Neural cell (in vitro differentiated cells): ENCODE measurements around the gene GDF3. TPM values are rescaled to one million over a fixed set of nuclear protein-coding genes. Genes with fewer than 3 reads are reported as not detected.
"Not testable (repeated sequence)": the region's sequence is repeated elsewhere in the genome, so short reads cannot be mapped to it uniquely, and the experiment has no call there.

Experiments used
- H2AFZ ChIP-seq: fragments of 200-600, 300-800 bp; sonication (generic), shearing (Covaris generic); 2 replicates; pipeline ENCODE4 v1.6.0; 2014; ENCODE audit warnings: low read depth, mild to moderate bottlenecking, antibody characterized with exemption, low read length, moderate library complexity
- H3F3A ChIP-seq: fragments of 200-600 bp; shearing (Covaris generic); 2 replicates; pipeline ENCODE4 v1.6.1; 2016; ENCODE audit warnings: mild to moderate bottlenecking, moderate library complexity, mixed read lengths, antibody characterized with exemption, low read length; ENCODE audit not compliant: insufficient read depth, poor library complexity, severe bottlenecking
- H3K27ac ChIP-seq: fragments of 200-600, 300-800 bp; sonication (generic), shearing (Covaris generic); 2 replicates; pipeline ENCODE4 v1.5.1; 2014; ENCODE audit warnings: mild to moderate bottlenecking, low read length, moderate library complexity
- H3K27me3 ChIP-seq: fragments of 300-800, 200-600 bp; sonication (generic), shearing (Covaris generic); 2 replicates; pipeline ENCODE4 v1.6.0; 2014; ENCODE audit warnings: mild to moderate bottlenecking, low read depth, low read length, moderate library complexity; ENCODE audit not compliant: insufficient read depth
- H3K36me3 ChIP-seq: fragments of 300-800, 200-600 bp; sonication (generic), shearing (Covaris generic); 2 replicates; pipeline ENCODE4 v1.5.1; 2014; ENCODE audit warnings: mild to moderate bottlenecking, antibody characterized with exemption, low read length, moderate library complexity; ENCODE audit not compliant: insufficient read depth
- H3K4me2 ChIP-seq: fragments of 300-800, 200-600 bp; sonication (generic), shearing (Covaris generic); 2 replicates; pipeline ENCODE4 v1.6.0; 2014; ENCODE audit warnings: mild to moderate bottlenecking, low read length
- H3K4me3 ChIP-seq: fragments of 300-800, 200-600 bp; sonication (generic), shearing (Covaris generic); 2 replicates; pipeline ENCODE4 v1.5.1; 2014; ENCODE audit warnings: mild to moderate bottlenecking, low read length, moderate library complexity
- H3K79me2 ChIP-seq: fragments of 200-600 bp; shearing (Covaris generic); replicated peaks from 2 replicates; pipeline ENCODE4 v1.6.0; 2014; ENCODE audit warnings: mild to moderate bottlenecking, low read length, moderate library complexity; ENCODE audit not compliant: insufficient read depth
- H3K9ac ChIP-seq: fragments of 300-800, 200-600 bp; sonication (generic), shearing (Covaris generic); 2 replicates; pipeline ENCODE4 v1.6.1; 2016; ENCODE audit warnings: mild to moderate bottlenecking, low read length, mixed read lengths
- H3K9me2 ChIP-seq: fragments of 200-600 bp; shearing (Covaris generic); 2 replicates; pipeline ENCODE4 v1.6.1; 2016; ENCODE audit warnings: mild to moderate bottlenecking, low read length, mixed read lengths; ENCODE audit not compliant: insufficient read depth
- H3K9me3 ChIP-seq: fragments of 200-600, 300-800 bp; sonication (generic), shearing (Covaris generic); 2 replicates; pipeline ENCODE4 v1.6.1; 2016; ENCODE audit warnings: mild to moderate bottlenecking, mixed run types, low read length, moderate library complexity, mixed read lengths
- H4K20me1 ChIP-seq: fragments of 200-600 bp; shearing (Covaris generic); 2 replicates; pipeline ENCODE4 v1.6.1; 2016; ENCODE audit warnings: mild to moderate bottlenecking, mixed run types; ENCODE audit not compliant: insufficient read depth
- CTCF ChIP-seq: fragments of 450-650 bp; IDR thresholded peaks from 2 replicates; pipeline ENCODE4 v1.5.1; 2014; ENCODE audit warnings: antibody characterized with exemption, mild to moderate bottlenecking, moderate library complexity; ENCODE audit not compliant: poor library complexity, severe bottlenecking
- EP300 ChIP-seq: fragments of 450-650 bp; conservative IDR thresholded peaks from 2 replicates; pipeline ENCODE4 v1.6.1; 2014; ENCODE audit warnings: antibody characterized with exemption, mild to moderate bottlenecking, moderate library complexity; ENCODE audit not compliant: poor library complexity, severe bottlenecking
- EZH2 ChIP-seq: fragments of 200-600, 300-800 bp; shearing (Covaris generic), sonication (generic); IDR thresholded peaks from 2 replicates; pipeline ENCODE4 v1.6.1; 2014; ENCODE audit warnings: antibody characterized with exemption, low read length, borderline replicate concordance, mild to moderate bottlenecking; ENCODE audit not compliant: insufficient read depth, poor library complexity, severe bottlenecking
- MXI1 ChIP-seq: fragments of 450-650 bp; conservative IDR thresholded peaks from 2 replicates; pipeline ENCODE4 v1.6.1; 2014; ENCODE audit warnings: antibody characterized with exemption, mild to moderate bottlenecking; ENCODE audit not compliant: poor library complexity, severe bottlenecking
- POLR2AphosphoS5 ChIP-seq: IDR thresholded peaks from 2 replicates; pipeline ENCODE4 v1.6.1; 2012
- RAD21 ChIP-seq: fragments of 450-650 bp; conservative IDR thresholded peaks from 2 replicates; pipeline ENCODE4 v1.6.1; 2014; ENCODE audit warnings: antibody characterized with exemption, mild to moderate bottlenecking, moderate library complexity
- REST ChIP-seq: IDR thresholded peaks from 2 replicates; pipeline ENCODE4 v1.6.1; 2012; ENCODE audit warnings: borderline replicate concordance
- SMC3 ChIP-seq: fragments of 450-650 bp; conservative IDR thresholded peaks from 2 replicates; pipeline ENCODE4 v1.6.1; 2014; ENCODE audit warnings: antibody characterized with exemption, mild to moderate bottlenecking, moderate library complexity; ENCODE audit not compliant: poor library complexity
- TAF1 ChIP-seq: IDR thresholded peaks from 2 replicates; pipeline ENCODE4 v1.6.1; 2012; ENCODE audit warnings: low read depth
- polyA plus RNA-seq: library from polyadenylated mRNA; depleted of rRNA; stranded (reverse); fragments of >200 nt; gene quantifications from 2 replicates; pipeline ENCODE4 v1.2.3, GENCODE V29; 2014

GDF3 gene
- polyA plus RNA-seq, 1 donor from 2014 or later: not detected

- Histone ChIP-seq H4K20me1 (no peaks in the 10 kb centered on the region), H3K4me3 (no peak overlapping the region), H3K27ac (no peak overlapping the region), H3K9ac (no peak overlapping the region), H3K9me3 (no peaks in the 10 kb centered on the region), H3K27me3 (no peaks in the 10 kb centered on the region), H3K36me3 (no peaks in the 10 kb centered on the region), H2AFZ (no peak overlapping the region), H3F3A (no peaks in the 10 kb centered on the region), H3K9me2 (no peaks in the 10 kb centered on the region), H3K4me2 (no peak overlapping the region), H3K79me2 (no peaks in the 10 kb centered on the region)
- TF ChIP-seq TAF1: no peak
- TF ChIP-seq REST: no peak
- TF ChIP-seq SMC3: no peak
- no peak for TF ChIP-seq POLR2AphosphoS5
- no peak for TF ChIP-seq EP300
- TF ChIP-seq EZH2: no peak
- no peak for TF ChIP-seq MXI1
- no peak for TF ChIP-seq CTCF
- no peak for TF ChIP-seq RAD21
These were observed 35.9 kb upstream of the GDF3 start for GRCh38 chr12:7731486-7731885.

GRCh38 chr12:7730984-7731383 lies 35.4 kb upstream of the GDF3 start:
- H3K27ac ChIP-seq, H3K36me3 ChIP-seq, H3K27me3 ChIP-seq, H4K20me1 ChIP-seq, H3K79me2 ChIP-seq, H3K4me2 ChIP-seq, H3K4me3 ChIP-seq, H3F3A ChIP-seq, H2AFZ ChIP-seq, H3K9ac ChIP-seq, H3K9me2 ChIP-seq, H3K9me3 ChIP-seq: not testable (repeated sequence)

- Histone ChIP-seq H3K9ac (no peak overlapping the region), H4K20me1 (no peaks in the 10 kb centered on the region), H2AFZ (no peak overlapping the region), H3F3A (no peaks in the 10 kb centered on the region), H3K4me3 (no peak overlapping the region), H3K27me3 (no peaks in the 10 kb centered on the region), H3K4me2 (no peak overlapping the region), H3K79me2 (no peaks in the 10 kb centered on the region), H3K9me2 (no peaks in the 10 kb centered on the region), H3K9me3 (no peaks in the 10 kb centered on the region), H3K27ac (no peak overlapping the region), H3K36me3 (no peaks in the 10 kb centered on the region)
- no peak for TF ChIP-seq MXI1
- TF ChIP-seq RAD21: no peak
- no peak for TF ChIP-seq TAF1
- no peak for TF ChIP-seq EP300
- no peak for TF ChIP-seq EZH2
- no peak for TF ChIP-seq CTCF
- no peak for TF ChIP-seq SMC3
- TF ChIP-seq POLR2AphosphoS5: no peak
- TF ChIP-seq REST: no peak
These were observed 34.2 kb upstream of the GDF3 start for GRCh38 chr12:7729746-7730145.
